OCI-LY7 (cell line): ENCODE results near the gene LUZP1. TPM values are rescaled to one million over a fixed set of nuclear protein-coding genes. Genes with fewer than 3 reads are reported as not detected.

Experiments
- BruUV-seq: library from RNA; stranded (reverse); fragments of 400-500 nt; replicated peaks from 2 replicates; lab custom pipeline; 2021; lab: Mats Ljungman, UMichigan
- CTCF ChIA-PET: fragments of 300-600 bp; sonication (Branson Sonifier 250); formaldehyde crosslinking; loops from one replicate; lab custom pipeline; 2022; ENCODE audit warnings: antibody characterized with exemption; ENCODE audit not compliant: unreplicated experiment; lab: Charles Lee
- POLR2A ChIA-PET: fragments of 300-600 bp; sonication (Branson Sonifier 250); formaldehyde crosslinking; loops from one replicate; lab custom pipeline; 2022; ENCODE audit warnings: antibody characterized with exemption; lab: Charles Lee
- DNase-seq: peaks from one replicate; pipeline ENCODE4 v3.0.0-alpha.2; 2015; ENCODE audit warnings: low spot score
- H2AFZ ChIP-seq: fragments of 200-600 bp; sonication (generic), shearing (Covaris generic); 2 replicates; pipeline ENCODE4 v1.6.1; 2014; ENCODE audit warnings: mild to moderate bottlenecking, antibody characterized with exemption, low read length, moderate library complexity
- H3K27ac ChIP-seq: fragments of 200-600 bp; sonication (generic); 2 replicates; pipeline ENCODE4 v1.5.1; 2014; ENCODE audit warnings: mixed run types, low read depth, mild to moderate bottlenecking, moderate library complexity, low read length, inconsistent platforms; ENCODE audit not compliant: poor library complexity, severe bottlenecking
- H3K36me3 ChIP-seq: fragments of 200-600 bp; sonication (generic); 2 replicates; pipeline ENCODE4 v1.6.1; 2014; ENCODE audit warnings: mild to moderate bottlenecking, antibody characterized with exemption, low read length, moderate library complexity, mixed read lengths; ENCODE audit not compliant: insufficient read depth
- H3K4me1 ChIP-seq: fragments of 200-600 bp; sonication (generic); 2 replicates; pipeline ENCODE4 v1.5.1; 2014; ENCODE audit warnings: mild to moderate bottlenecking, low read length; ENCODE audit not compliant: insufficient read depth, poor library complexity, severe bottlenecking
- H3K4me2 ChIP-seq: fragments of 200-600 bp; sonication (generic); 2 replicates; pipeline ENCODE4 v1.6.1; 2014; ENCODE audit warnings: mild to moderate bottlenecking, low read length
- H3K4me3 ChIP-seq: fragments of 200-600 bp; sonication (generic); 2 replicates; pipeline ENCODE4 v1.5.1; 2014; ENCODE audit warnings: mild to moderate bottlenecking, low read depth, low read length; ENCODE audit not compliant: poor library complexity, severe bottlenecking
- H3K79me2 ChIP-seq: fragments of 200-600 bp; sonication (generic); 2 replicates; pipeline ENCODE4 v1.6.1; 2016; ENCODE audit warnings: low read depth, mild to moderate bottlenecking, low read length, moderate library complexity, mixed read lengths; ENCODE audit not compliant: insufficient read depth
- H3K9me2 ChIP-seq: fragments of 200-600 bp; sonication (generic); 2 replicates; pipeline ENCODE4 v1.6.1; 2016; ENCODE audit warnings: mild to moderate bottlenecking, low read length, mixed read lengths; ENCODE audit not compliant: insufficient read depth
- H3K9me3 ChIP-seq: fragments of 200-600 bp; sonication (generic); 2 replicates; pipeline ENCODE4 v1.6.1; 2014; ENCODE audit warnings: mild to moderate bottlenecking, mixed run types, low read length, mixed read lengths
- H4K20me1 ChIP-seq: fragments of 200-600 bp; sonication (generic); 2 replicates; pipeline ENCODE4 v1.6.1; 2014; ENCODE audit warnings: mild to moderate bottlenecking, antibody characterized with exemption, low read length, moderate library complexity, mixed read lengths; ENCODE audit not compliant: insufficient read depth
- EZH2phosphoT487 ChIP-seq: fragments of 200-600 bp; sonication (generic); IDR thresholded peaks from 2 replicates; pipeline ENCODE4 v1.6.1; 2018; ENCODE audit warnings: low read depth, borderline replicate concordance, mild to moderate bottlenecking, mixed run types, antibody characterized with exemption, low read length, moderate library complexity, mixed read lengths
- intact Hi-C: fragments of 100-400 bp; cut with micrococcal nuclease; formaldehyde crosslinking; loops from one replicate; pipeline ENCODE4 v1.10.0; 2022; ENCODE audit not compliant: unreplicated experiment
- total RNA-seq, 2 experiments: library from RNA; depleted of rRNA in 1 of 2; stranded (reverse); fragments of >200 nt in 1 of 2; shearing (Covaris generic) in 1 of 2; gene quantifications; 2 replicates each; pipeline ENCODE4 v1.2.3, GENCODE V29; 2014 to 2022
- TF ChIP-seq, protein P1 (sequence below): fragments of 200-600 bp; sonication (generic); conservative IDR thresholded peaks from 2 replicates; pipeline ENCODE4 v1.5.1; 2014; ENCODE audit warnings: mild to moderate bottlenecking, antibody characterized with exemption, low read length, moderate library complexity, mixed read lengths

LUZP1 gene
- total RNA-seq, 2 experiments from 2014 or later: 7.6 to 13.6 TPM

DNA sequence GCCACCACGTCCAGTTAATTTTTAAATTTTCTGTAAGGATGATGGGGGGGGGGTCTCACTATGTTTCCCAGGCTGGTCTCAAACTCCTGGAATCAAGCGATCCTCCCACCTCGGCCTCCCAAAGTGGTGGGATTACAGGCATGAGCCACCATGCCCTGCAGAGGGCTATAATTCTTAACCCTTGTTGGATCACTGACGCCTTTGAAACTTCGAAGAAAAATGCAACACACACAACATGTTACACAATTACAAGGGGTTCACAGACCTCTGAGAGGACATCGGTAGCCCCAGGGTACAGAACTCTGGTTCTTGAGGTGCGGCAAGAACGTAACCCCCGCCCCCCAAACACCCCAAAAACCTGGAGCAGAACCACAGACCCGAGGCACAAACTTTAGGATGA is 8.4 kb upstream of the LUZP1 start:
- Histone ChIP-seq H3K4me2 (peak overlapping the region; percentile 76), H2AFZ (peak overlapping the region; percentile 88), H3K4me1 (peaks cover 49% of the 10 kb centered on the region), H3K9me3 (no peaks in the 10 kb centered on the region), H3K79me2 (no peaks in the 10 kb centered on the region), H3K36me3 (no peaks in the 10 kb centered on the region), H3K4me3 (peak overlapping the region; percentile 62), H3K27ac (peak overlapping the region; percentile 54), H4K20me1 (no peaks in the 10 kb centered on the region), H3K9me2 (no peaks in the 10 kb centered on the region)
- no TSS peak for BruUV-seq
- intact Hi-C loops: no loop called here
- TF ChIP-seq EZH2phosphoT487: no peak
- TF ChIP-seq, protein P1, sequence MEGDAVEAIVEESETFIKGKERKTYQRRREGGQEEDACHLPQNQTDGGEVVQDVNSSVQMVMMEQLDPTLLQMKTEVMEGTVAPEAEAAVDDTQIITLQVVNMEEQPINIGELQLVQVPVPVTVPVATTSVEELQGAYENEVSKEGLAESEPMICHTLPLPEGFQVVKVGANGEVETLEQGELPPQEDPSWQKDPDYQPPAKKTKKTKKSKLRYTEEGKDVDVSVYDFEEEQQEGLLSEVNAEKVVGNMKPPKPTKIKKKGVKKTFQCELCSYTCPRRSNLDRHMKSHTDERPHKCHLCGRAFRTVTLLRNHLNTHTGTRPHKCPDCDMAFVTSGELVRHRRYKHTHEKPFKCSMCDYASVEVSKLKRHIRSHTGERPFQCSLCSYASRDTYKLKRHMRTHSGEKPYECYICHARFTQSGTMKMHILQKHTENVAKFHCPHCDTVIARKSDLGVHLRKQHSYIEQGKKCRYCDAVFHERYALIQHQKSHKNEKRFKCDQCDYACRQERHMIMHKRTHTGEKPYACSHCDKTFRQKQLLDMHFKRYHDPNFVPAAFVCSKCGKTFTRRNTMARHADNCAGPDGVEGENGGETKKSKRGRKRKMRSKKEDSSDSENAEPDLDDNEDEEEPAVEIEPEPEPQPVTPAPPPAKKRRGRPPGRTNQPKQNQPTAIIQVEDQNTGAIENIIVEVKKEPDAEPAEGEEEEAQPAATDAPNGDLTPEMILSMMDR: no peak
- POLR2A ChIA-PET: interaction anchor here (0.6 to 0.9 kb wide), 2 partner anchors 75 to 108 kb away, joined by 3 read pairs; no protein-coding TSS in a partner anchor
- no peak for DNase-seq
- CTCF ChIA-PET: interaction anchor here (1.3 kb wide), 1 partner anchor 78 kb away, joined by 3 read pairs; no protein-coding TSS in a partner anchor

DNA sequence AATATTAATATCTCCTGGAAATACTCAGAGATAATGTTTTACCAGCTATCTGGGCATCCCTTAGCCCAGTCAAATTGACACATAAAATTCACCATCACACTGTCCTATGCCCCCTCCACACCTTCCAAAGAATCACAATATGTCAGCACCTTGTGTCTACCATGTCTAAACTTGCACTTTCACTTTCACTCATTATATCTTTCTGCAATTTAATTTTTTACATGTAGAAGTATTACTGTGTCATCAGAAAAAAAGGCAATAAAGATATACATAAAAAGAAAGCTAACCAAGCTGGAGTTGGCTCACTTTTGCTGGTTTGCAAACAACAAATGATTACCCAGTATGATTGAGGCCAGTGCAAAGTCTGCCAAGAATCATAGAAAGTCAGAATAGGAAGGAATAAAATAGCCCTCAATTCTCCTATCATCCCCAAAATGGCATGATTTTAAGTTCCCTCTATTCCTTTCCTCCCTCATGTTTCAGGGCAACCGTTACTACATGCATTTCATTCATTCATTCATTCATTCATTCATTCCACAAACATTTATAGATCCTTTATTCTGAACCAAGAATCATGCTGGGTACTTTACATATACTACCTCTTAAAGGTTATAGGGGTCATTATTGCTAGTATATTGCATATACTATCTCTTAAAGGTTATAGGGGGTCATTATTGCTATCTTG is 5.9 kb upstream of the LUZP1 start:
- intact Hi-C loops: no loop called here
- TF ChIP-seq, protein P1: no peak
- TF ChIP-seq EZH2phosphoT487: no peak
- POLR2A ChIA-PET: no interaction called here
- Histone ChIP-seq H3K4me3 (no peak overlapping the region), H3K9me2 (no peaks in the 10 kb centered on the region), H3K4me2 (no peak overlapping the region), H3K27ac (no peak overlapping the region), H3K9me3 (no peaks in the 10 kb centered on the region), H3K79me2 (no peaks in the 10 kb centered on the region), H3K4me1 (peaks cover 55% of the 10 kb centered on the region), H4K20me1 (no peaks in the 10 kb centered on the region), H2AFZ (no peak overlapping the region), H3K36me3 (no peaks in the 10 kb centered on the region)
- no peak for DNase-seq
- CTCF ChIA-PET: no interaction called here
- no TSS peak for BruUV-seq

DNA sequence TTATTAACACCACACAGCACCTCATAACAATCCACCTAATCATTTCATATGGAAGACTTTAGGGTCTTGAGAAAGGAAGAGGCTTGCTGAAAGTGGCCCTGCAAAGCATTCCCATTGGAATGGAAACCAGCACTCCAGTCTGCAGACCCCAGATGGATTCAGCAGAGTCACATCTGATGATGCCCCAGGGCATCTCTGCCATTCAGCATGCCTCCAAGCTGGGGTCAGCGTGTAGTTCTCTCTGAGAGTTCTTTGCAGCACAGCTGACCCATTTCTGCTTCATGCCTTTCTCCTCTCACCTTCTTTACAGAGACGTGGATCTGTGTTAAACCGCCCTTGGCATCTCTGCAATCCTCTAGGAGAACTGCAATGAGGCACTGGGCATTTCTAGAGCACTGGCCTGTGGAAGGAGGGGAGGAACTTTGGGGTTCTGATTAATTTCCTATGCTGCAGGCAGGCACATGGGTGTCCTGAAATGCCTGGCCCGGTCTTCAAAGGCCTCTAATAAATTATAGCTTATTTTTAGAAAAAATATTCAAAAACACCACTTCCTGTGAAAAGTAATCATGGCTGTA is 2.6 kb upstream of the LUZP1 start:
- CTCF ChIA-PET: no interaction called here
- Histone ChIP-seq H3K4me3 (no peak overlapping the region), H3K27ac (no peak overlapping the region), H3K9me3 (no peaks in the 10 kb centered on the region), H4K20me1 (peaks cover 9% of the 10 kb centered on the region; the same call in 1 of the 2 replicates), H3K9me2 (no peaks in the 10 kb centered on the region), H3K79me2 (peaks cover 15% of the 10 kb centered on the region), H3K36me3 (no peaks in the 10 kb centered on the region), H3K4me2 (peak overlapping the region; percentile 20), H3K4me1 (peaks cover 42% of the 10 kb centered on the region), H2AFZ (peak overlapping the region; percentile 59)
- POLR2A ChIA-PET: no interaction called here
- no TSS peak for BruUV-seq
- DNase-seq: no peak
- intact Hi-C loops: no loop called here
- TF ChIP-seq, protein P1: no peak
